ENCODE measurements around the gene COMMD1. TPM values are rescaled to one million over a fixed set of nuclear protein-coding genes. Genes with fewer than 3 reads are reported as not detected.

COMMD1 gene
- total and polyA plus RNA-seq, 2 donors (not counting 3 experiments of a cell fraction or from before 2014, with no cell fraction given): 39.5 to 57.1 TPM

GRCh38 chr2:61959381-61960293 lies 54.2 kb downstream of the COMMD1 start:
- no peak for TF ChIP-seq MAX (IDR thresholded peaks at IDR 0.05; ENCODE audit: insufficient read depth, insufficient read length)
- CTCF ChIA-PET: interaction anchor here (1.3 kb wide), 1 partner anchor 12 kb away, joined by 3 read pairs; no protein-coding TSS in a partner anchor
- no peak overlapping the region for H3K27ac ChIP-seq (ENCODE audit: insufficient read depth, low read depth, low read length)
- no peaks in the 10 kb centered on the region for H3K79me2 ChIP-seq (ENCODE audit: control insufficient read depth, insufficient read depth, low read length)
- DNase-seq (ENCODE audit: low read depth, low spot score) (no peak), FAIRE-seq (no peak)
- no peak overlapping the region for H3K9ac ChIP-seq (replicated peaks; ENCODE audit: extremely low read depth, insufficient read depth, low read length)
- dilution Hi-C loops (cut with MboI; ENCODE audit: extremely low pct_ligation_motif_present, low sequenced_read_pairs): no loop called here
- H3K4me2 ChIP-seq (ENCODE audit: insufficient read depth, low read length): no peak overlapping the region
- BruUV-seq (replicated peaks): no TSS peak
- no peak overlapping the region for H3K4me3 ChIP-seq (replicated peaks in 1 of 3; ENCODE audit: insufficient read depth in 1 of 3, low read depth in 1 of 3, low read length in 3 of 3)
- H4K20me1 ChIP-seq (replicated peaks; ENCODE audit: control insufficient read depth, extremely low read depth, insufficient read depth, low read length): no peaks in the 10 kb centered on the region
- no peak overlapping the region for H2AFZ ChIP-seq (ENCODE audit: low read depth, low read length)
- no peaks in the 10 kb centered on the region for H3K4me1 ChIP-seq (ENCODE audit: control insufficient read depth, extremely low read depth, insufficient read depth, low read length)
- intact Hi-C loops (cut with micrococcal nuclease): no loop called here
- no peaks in the 10 kb centered on the region for H3K9me1 ChIP-seq (replicated peaks; ENCODE audit: control insufficient read depth, extremely low read depth, insufficient read depth, low read length)
- no peaks in the 10 kb centered on the region for H3K36me3 ChIP-seq (ENCODE audit: control insufficient read depth in 2 of 2, extremely low read depth in 1 of 2, insufficient read depth in 2 of 2, low read length in 2 of 2)
- no peaks in the 10 kb centered on the region for H3K27me3 ChIP-seq (ENCODE audit: control insufficient read depth in 2 of 2, insufficient read depth in 2 of 2, low read length in 2 of 2)
- POLR2A ChIA-PET: no interaction called here
- no peaks in the 10 kb centered on the region for H3K9me3 ChIP-seq (replicated peaks; ENCODE audit: control insufficient read depth, insufficient read depth, low read length)

GRCh38 chr2:61961231-61961901 lies 55.9 kb downstream of the COMMD1 start:
- no peaks in the 10 kb centered on the region for H4K20me1 ChIP-seq (replicated peaks; ENCODE audit: control insufficient read depth, extremely low read depth, insufficient read depth, low read length)
- H2AFZ ChIP-seq (ENCODE audit: low read depth, low read length): no peak overlapping the region
- H3K27me3 ChIP-seq (ENCODE audit: control insufficient read depth in 2 of 2, insufficient read depth in 2 of 2, low read length in 2 of 2): no peaks in the 10 kb centered on the region
- intact Hi-C loops (cut with micrococcal nuclease) (no loop called here), dilution Hi-C loops (cut with MboI; ENCODE audit: extremely low pct_ligation_motif_present, low sequenced_read_pairs) (no loop called here)
- no peak for DNase-seq (ENCODE audit: low read depth, low spot score)
- CTCF ChIA-PET: interaction anchor here (1.2 kb wide), 1 partner anchor 13 kb away, joined by 4 read pairs; no protein-coding TSS in a partner anchor
- H3K4me1 ChIP-seq (ENCODE audit: control insufficient read depth, extremely low read depth, insufficient read depth, low read length): no peaks in the 10 kb centered on the region
- H3K79me2 ChIP-seq (ENCODE audit: control insufficient read depth, insufficient read depth, low read length): no peaks in the 10 kb centered on the region
- H3K4me3 ChIP-seq (replicated peaks in 1 of 3; ENCODE audit: insufficient read depth in 1 of 3, low read depth in 1 of 3, low read length in 3 of 3): no peak overlapping the region
- H3K9ac ChIP-seq (replicated peaks; ENCODE audit: extremely low read depth, insufficient read depth, low read length): no peak overlapping the region
- no peak for FAIRE-seq
- BruUV-seq (replicated peaks): no TSS peak
- no peak overlapping the region for H3K4me2 ChIP-seq (ENCODE audit: insufficient read depth, low read length)
- POLR2A ChIA-PET: no interaction called here
- H3K9me1 ChIP-seq (replicated peaks; ENCODE audit: control insufficient read depth, extremely low read depth, insufficient read depth, low read length): no peaks in the 10 kb centered on the region
- no peaks in the 10 kb centered on the region for H3K36me3 ChIP-seq (ENCODE audit: control insufficient read depth in 2 of 2, extremely low read depth in 1 of 2, insufficient read depth in 2 of 2, low read length in 2 of 2)
- TF ChIP-seq GATA2 (IDR thresholded peaks at IDR 0.05; ENCODE audit: insufficient read depth, insufficient read length, low read depth, low read length): no peak
- TF ChIP-seq POLR2A (IDR thresholded peaks at IDR 0.05; ENCODE audit: low read depth, low read length): no peak
- no peak for TF ChIP-seq MAX (IDR thresholded peaks at IDR 0.05; ENCODE audit: insufficient read depth, insufficient read length)
- no peak for TF ChIP-seq POLR2AphosphoS5 (IDR thresholded peaks at IDR 0.05; ENCODE audit: insufficient read depth, low read depth, low read length)
- TF ChIP-seq EZH2 (IDR thresholded peaks at IDR 0.05; ENCODE audit: borderline replicate concordance, low read depth, low read length, severe bottlenecking): no peak
- no peak for TF ChIP-seq CTCF (IDR thresholded peaks at IDR 0.05; ENCODE audit: extremely low read depth in 1 of 2, insufficient read depth in 1 of 2, low read depth in 1 of 2, low read length in 2 of 2)
- no peak for TF ChIP-seq MYC (IDR thresholded peaks at IDR 0.05; ENCODE audit: low read depth, low read length)
- TF ChIP-seq FOS (IDR thresholded peaks at IDR 0.05; ENCODE audit: borderline replicate concordance, insufficient read depth, low read length): no peak
- no peak for TF ChIP-seq JUN (IDR thresholded peaks at IDR 0.05; ENCODE audit: borderline replicate concordance, insufficient read depth, insufficient read length, low read depth)
- H3K27ac ChIP-seq (ENCODE audit: insufficient read depth, low read depth, low read length): no peak overlapping the region
- no peaks in the 10 kb centered on the region for H3K9me3 ChIP-seq (replicated peaks; ENCODE audit: control insufficient read depth, insufficient read depth, low read length)
